GM19193 (cell line): ENCODE data around the gene LIPK.

Experiments
- POLR2A ChIP-seq: IDR thresholded peaks from 4 replicates; pipeline ENCODE4 v1.6.1; 2011; ENCODE audit not compliant: insufficient read depth, insufficient read length; ENCODE audit errors: extremely low read depth

The LIPK gene

DNA sequence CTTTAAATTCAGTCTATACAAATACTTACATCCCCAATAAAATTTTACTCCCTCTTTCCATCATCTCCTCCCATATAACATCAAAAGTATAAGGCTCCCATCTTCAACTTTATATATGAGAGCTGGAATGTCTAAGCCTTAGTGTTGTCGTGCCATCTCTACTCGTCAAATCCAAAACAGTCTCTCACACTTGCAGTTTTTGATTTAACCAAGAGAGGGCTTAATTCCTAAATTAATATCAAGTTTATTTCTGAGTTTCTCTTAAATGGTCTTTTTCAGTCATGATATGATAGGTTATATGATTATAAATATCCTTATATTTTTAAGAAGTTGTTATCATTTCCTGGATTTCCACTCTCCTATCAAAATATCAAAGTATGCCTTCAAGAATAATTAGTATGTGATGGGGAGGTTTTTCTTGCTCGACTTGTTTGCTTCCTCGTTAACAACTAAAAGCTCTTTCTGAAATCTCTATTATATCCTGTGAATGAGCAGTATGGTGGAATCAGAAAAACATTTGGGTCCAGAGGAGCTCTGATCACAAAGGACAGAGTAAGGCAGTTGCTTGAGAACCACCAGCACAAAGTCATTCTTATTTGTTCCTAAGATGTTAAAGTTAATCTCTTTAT is 12.5 kb upstream of the LIPK start:
- TF ChIP-seq POLR2A: no peak

- no peak for TF ChIP-seq POLR2A
Measured at GRCh38 chr10:88702848-88703597, 3.0 kb upstream of the LIPK start.

DNA sequence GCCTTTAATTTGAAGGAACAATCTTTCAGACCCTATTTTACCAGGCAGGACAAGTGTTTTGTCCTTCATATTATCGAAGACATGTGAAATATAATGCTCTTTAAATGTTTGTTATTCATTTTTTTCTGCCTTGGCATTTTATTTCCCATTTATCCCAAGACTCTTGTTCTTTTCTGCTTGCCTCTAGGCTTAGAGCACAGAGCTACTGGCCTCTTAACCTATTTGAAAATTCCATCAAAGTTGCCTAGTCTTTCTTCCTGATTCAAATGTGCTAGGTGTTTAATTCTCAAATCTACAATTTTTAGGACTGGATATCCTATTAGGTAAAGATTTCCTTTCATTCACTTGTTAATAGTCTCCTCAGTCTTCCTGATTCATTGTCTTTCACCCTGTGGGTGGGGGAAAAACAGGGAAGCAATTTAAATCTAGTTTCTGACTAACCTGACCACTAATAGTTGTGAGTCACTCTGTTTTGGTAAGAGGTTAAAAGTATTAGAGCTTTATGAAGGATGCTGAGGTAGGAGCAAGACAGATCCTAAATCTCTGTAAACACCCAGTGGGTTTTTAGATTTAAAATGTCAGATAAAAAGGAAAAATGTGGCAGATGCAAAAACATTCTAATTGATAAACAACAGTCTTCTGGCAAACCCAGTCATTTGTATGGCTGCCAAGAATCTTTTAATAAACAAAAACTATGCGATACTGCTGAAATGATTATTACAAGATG is 1.5 kb downstream of the LIPK start:
- no peak for TF ChIP-seq POLR2A

- no peak for TF ChIP-seq POLR2A
Measured at GRCh38 chr10:88715517-88715916, 9.5 kb downstream of the LIPK start.

- no peak for TF ChIP-seq POLR2A
Measured at GRCh38 chr10:88721392-88721791, 15.3 kb downstream of the LIPK start.

- no peak for TF ChIP-seq POLR2A
Measured at GRCh38 chr10:88725798-88726197, 19.7 kb downstream of the LIPK start.

- TF ChIP-seq POLR2A: no peak
Measured at GRCh38 chr10:88728107-88728763, 22.2 kb downstream of the LIPK start.

DNA sequence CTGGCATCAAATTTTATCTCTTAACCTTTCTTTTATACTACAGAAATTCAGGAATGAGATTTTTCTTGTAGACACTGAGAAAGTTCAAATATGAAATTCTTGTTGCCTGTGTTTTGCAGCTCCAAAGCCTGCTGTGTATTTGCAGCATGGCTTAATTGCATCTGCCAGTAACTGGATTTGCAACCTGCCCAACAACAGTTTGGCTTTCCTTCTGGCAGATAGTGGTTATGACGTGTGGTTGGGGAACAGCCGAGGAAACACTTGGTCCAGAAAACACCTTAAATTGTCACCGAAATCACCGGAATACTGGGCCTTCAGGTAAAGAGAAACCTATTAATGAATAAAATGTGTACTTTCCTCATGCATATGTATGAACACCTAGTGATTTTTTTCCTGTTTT is 24.8 kb downstream of the LIPK start:
- TF ChIP-seq POLR2A: no peak

- TF ChIP-seq POLR2A: no peak
Measured at GRCh38 chr10:88731296-88731695, 25.2 kb downstream of the LIPK start.

DNA sequence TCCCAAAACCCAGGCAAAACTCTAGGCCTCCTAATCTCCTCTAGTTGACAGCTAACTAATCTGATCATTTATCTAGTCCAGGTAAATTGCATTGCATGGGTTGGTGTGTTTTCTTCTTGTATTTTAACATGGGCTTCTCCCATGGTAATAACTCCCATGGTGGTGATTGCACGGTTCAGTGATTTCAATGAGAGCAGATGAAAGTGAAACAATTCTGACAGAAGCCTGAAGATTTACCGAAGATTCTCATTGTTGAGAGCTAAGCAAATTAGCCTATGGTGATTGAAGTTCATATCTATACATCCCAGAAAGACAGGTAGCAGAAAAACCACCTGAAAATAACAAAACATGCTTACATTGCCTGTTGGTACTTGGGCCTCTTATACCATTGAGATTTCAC is 27.2 kb downstream of the LIPK start:
- no peak for TF ChIP-seq POLR2A

DNA sequence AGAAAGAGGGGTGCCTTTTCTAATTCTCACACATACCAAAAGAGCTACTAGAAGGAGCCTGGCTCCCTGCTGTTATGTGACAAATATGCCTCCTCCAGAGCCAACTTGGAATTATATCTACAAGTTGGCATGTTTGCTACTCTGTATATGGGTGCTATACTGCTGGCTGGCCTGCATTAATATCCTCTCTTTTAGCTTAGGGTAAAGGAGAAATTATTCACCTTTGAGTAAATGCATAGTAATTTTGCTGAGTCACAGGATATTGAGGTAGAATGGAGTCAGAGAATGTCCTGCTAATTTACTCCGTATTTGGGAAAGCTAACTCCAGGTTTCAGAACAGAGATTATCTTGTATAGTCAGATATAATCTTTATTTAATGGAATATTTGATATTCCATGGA is 29.6 kb downstream of the LIPK start:
- no peak for TF ChIP-seq POLR2A

DNA sequence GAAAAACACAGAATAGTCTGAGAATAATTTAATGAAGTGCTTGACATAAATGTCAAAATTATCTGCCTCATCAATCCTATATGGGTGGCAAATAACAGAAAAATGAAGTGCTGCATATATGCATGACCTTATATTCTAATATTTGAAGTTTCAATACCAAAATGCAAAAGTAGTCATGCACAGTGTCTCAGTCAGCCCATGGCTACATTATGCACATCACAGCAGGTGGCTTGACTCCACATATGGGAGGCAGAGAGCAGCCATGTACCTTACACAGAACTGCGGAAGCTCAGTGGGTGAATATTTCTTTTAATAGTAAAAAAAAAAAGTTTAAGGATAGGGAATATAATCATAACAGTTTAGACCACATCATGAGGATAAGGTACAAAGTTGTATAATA is 36.4 kb downstream of the LIPK start:
- TF ChIP-seq POLR2A: no peak

DNA sequence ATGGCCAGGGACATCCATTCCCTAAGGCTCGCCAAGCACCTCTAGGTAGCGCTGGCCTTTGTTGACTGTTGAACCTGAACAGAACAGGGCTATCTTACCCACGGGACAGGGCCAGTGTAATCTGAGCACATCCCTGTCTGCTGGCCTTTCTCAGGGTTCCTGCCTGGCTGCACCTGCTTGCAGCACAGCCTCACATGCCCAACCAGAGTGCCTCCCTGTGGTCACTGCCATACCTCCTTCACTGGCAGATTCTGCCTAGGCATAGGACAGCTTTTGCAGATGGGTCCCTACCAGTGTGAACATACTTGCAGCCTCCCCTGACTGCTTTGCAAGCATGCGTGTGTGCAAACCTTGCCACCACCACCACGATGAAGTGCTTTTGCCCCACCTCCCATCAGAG is 38.0 kb downstream of the LIPK start:
- no peak for TF ChIP-seq POLR2A

- no peak for TF ChIP-seq POLR2A
Measured at GRCh38 chr10:88745633-88746032, 39.6 kb downstream of the LIPK start.

GRCh38 chr10:88754287-88754686 is 48.2 kb downstream of the LIPK start:
- no peak for TF ChIP-seq POLR2A
